WTC11 (cell line): Measurements from ENCODE around the gene CPT1A. TPM values are rescaled to one million over a fixed set of nuclear protein-coding genes. Genes with fewer than 3 reads are reported as not detected.

Source experiments
- ATAC-seq: fragments of 200-7000 bp; cut with Tn5 transposase; 2 replicates; pipeline ENCODE4 v1.10.0; 2021; ENCODE audit warnings: mild to moderate bottlenecking, moderate library complexity
- CTCF ChIA-PET: fragments of 300-600 bp; sonication (Branson Sonifier 250); formaldehyde crosslinking; loops from one replicate; lab custom pipeline; 2021; ENCODE audit warnings: antibody characterized with exemption; lab: Charles Lee
- POLR2A ChIA-PET: fragments of 350-600 bp; sonication (Branson Sonifier 250); formaldehyde crosslinking; loops from one replicate; lab custom pipeline; 2021; ENCODE audit warnings: antibody characterized with exemption; lab: Charles Lee
- DNase-seq: peaks from one replicate; pipeline ENCODE4 v3.0.0; 2021; ENCODE audit warnings: low spot score
- H3K27ac Mint-ChIP-seq: 2 replicates; pipeline ENCODE4 v1.8.0; 2021; ENCODE audit warnings: mixed read lengths
- H3K27me3 Mint-ChIP-seq: 2 replicates; pipeline ENCODE4 v1.8.0; 2021; ENCODE audit warnings: low read depth, mild to moderate bottlenecking, moderate library complexity, mixed read lengths
- H3K36me3 Mint-ChIP-seq: 2 replicates; pipeline ENCODE4 v1.8.0; 2021; ENCODE audit warnings: mixed read lengths
- H3K4me1 Mint-ChIP-seq: 2 replicates; pipeline ENCODE4 v1.8.0; 2022; ENCODE audit warnings: mixed read lengths
- H3K4me3 Mint-ChIP-seq: 2 replicates; pipeline ENCODE4 v1.8.0; 2021; ENCODE audit warnings: mild to moderate bottlenecking, moderate library complexity, mixed read lengths
- H3K9me3 Mint-ChIP-seq: 2 replicates; pipeline ENCODE4 v1.8.0; 2021; ENCODE audit warnings: mixed read lengths
- ATF2 ChIP-seq: sonication (generic); formaldehyde crosslinking; IDR thresholded peaks from 2 replicates; pipeline ENCODE4 v1.8.1; 2022; ENCODE audit warnings: low read depth, missing genetic modification reagents, borderline replicate concordance
- E2F4 ChIP-seq: sonication (generic); formaldehyde crosslinking; IDR thresholded peaks from 2 replicates; pipeline ENCODE4 v1.8.1; 2022; ENCODE audit warnings: low read depth, mild to moderate bottlenecking, moderate library complexity, missing genetic modification reagents, borderline replicate concordance
- HMGA2 ChIP-seq: fragments of 250-450 bp; sonication (Bioruptor Pico); IDR thresholded peaks from 2 replicates; pipeline ENCODE4 v1.4.0; 2021; ENCODE audit warnings: mild to moderate bottlenecking, moderate library complexity
- IRF1 ChIP-seq: sonication (generic); formaldehyde crosslinking; IDR thresholded peaks from 2 replicates; pipeline ENCODE4 v1.8.0; 2023; ENCODE audit warnings: missing genetic modification reagents
- NR2C2 ChIP-seq: sonication (generic); formaldehyde crosslinking; IDR thresholded peaks from 2 replicates; pipeline ENCODE4 v1.8.0; 2022; ENCODE audit warnings: mild to moderate bottlenecking, missing genetic modification reagents
- PREB ChIP-seq: sonication (generic); formaldehyde crosslinking; IDR thresholded peaks from 2 replicates; pipeline ENCODE4 v1.8.1; 2022; ENCODE audit warnings: mild to moderate bottlenecking, missing genetic modification reagents, moderate library complexity, borderline replicate concordance
- RORB ChIP-seq: fragments of 250-450 bp; sonication (Bioruptor Pico); IDR thresholded peaks from 2 replicates; pipeline ENCODE4 v1.9.0; 2021; ENCODE audit warnings: mild to moderate bottlenecking
- SOX15 ChIP-seq: fragments of 250-450 bp; sonication (Bioruptor Pico); IDR thresholded peaks from 2 replicates; pipeline ENCODE4 v1.9.0; 2021; ENCODE audit warnings: mild to moderate bottlenecking
- STAT6 ChIP-seq: sonication (generic); formaldehyde crosslinking; conservative IDR thresholded peaks from 2 replicates; pipeline ENCODE4 v1.8.1; 2023; ENCODE audit warnings: mild to moderate bottlenecking, low read depth, missing genetic modification reagents, moderate library complexity
- TEAD4 ChIP-seq: sonication (generic); formaldehyde crosslinking; IDR thresholded peaks from 2 replicates; pipeline ENCODE4 v1.8.0; 2022; ENCODE audit warnings: mild to moderate bottlenecking, missing genetic modification reagents
- USF1 ChIP-seq: sonication (generic); formaldehyde crosslinking; IDR thresholded peaks from 2 replicates; pipeline ENCODE4 v1.8.0; 2022; ENCODE audit warnings: mild to moderate bottlenecking, missing genetic modification reagents
- ZNF121 ChIP-seq: sonication (generic); formaldehyde crosslinking; IDR thresholded peaks from 2 replicates; pipeline ENCODE4 v1.8.0; 2023; ENCODE audit warnings: missing genetic modification reagents
- ZNF232 ChIP-seq: sonication (generic); formaldehyde crosslinking; IDR thresholded peaks from 2 replicates; pipeline ENCODE4 v1.8.0; 2022; ENCODE audit warnings: mild to moderate bottlenecking, missing genetic modification reagents
- ZNF281 ChIP-seq: sonication (generic); formaldehyde crosslinking; IDR thresholded peaks from 2 replicates; pipeline ENCODE4 v1.8.0; 2023; ENCODE audit warnings: mild to moderate bottlenecking, missing genetic modification reagents
- ZNF512 ChIP-seq: sonication (generic); formaldehyde crosslinking; IDR thresholded peaks from 2 replicates; pipeline ENCODE4 v1.8.1; 2022; ENCODE audit warnings: missing genetic modification reagents, borderline replicate concordance
- ZNF532 ChIP-seq: fragments of 250-450 bp; sonication (Bioruptor Pico); IDR thresholded peaks from 2 replicates; pipeline ENCODE4 v1.9.0; 2021; ENCODE audit warnings: mild to moderate bottlenecking, borderline replicate concordance
- total RNA-seq: library from RNA; stranded (reverse); gene quantifications from 3 replicates; pipeline ENCODE4 v1.2.3, GENCODE V29; 2021

CPT1A gene
- total RNA-seq, 1 experiment from 2014 or later = 28.1 TPM

- Mint-ChIP-seq H3K27me3 (peaks cover 46% of the 10 kb centered on the region), H3K36me3 (no peaks in the 10 kb centered on the region), H3K4me3 (peak overlapping the region; percentile 75), H3K27ac (peak overlapping the region; percentile 89), H3K4me1 (peaks cover 41% of the 10 kb centered on the region), H3K9me3 (no peaks in the 10 kb centered on the region)
- POLR2A ChIA-PET = interaction anchor here (0.6 kb wide), 1 partner anchor 701 kb away, joined by 3 read pairs; no protein-coding TSS in a partner anchor
- ATAC-seq (peak; percentile 40), DNase-seq (peak; percentile 98)
- CTCF ChIA-PET = interaction anchor here (0.9 to 1.6 kb wide), 5 partner anchors 13 to 207 kb away, joined by 3 to 4 read pairs (median 3); no protein-coding TSS in a partner anchor
- TF ChIP-seq E2F4 (CRISPR knock-in tag) (no peak), NR2C2 (CRISPR knock-in tag) (no peak), PREB (CRISPR knock-in tag) (no peak), IRF1 (CRISPR knock-in tag) (no peak), ZNF121 (CRISPR knock-in tag) (no peak), ZNF512 (no peak), TEAD4 (CRISPR knock-in tag) (no peak), ZNF281 (CRISPR knock-in tag) (0 out of 2 replicates have a peak, but pooled peaks have one; percentile 19), SOX15 (CRISPR knock-in tag) (no peak), STAT6 (CRISPR knock-in tag) (no peak), ATF2 (CRISPR knock-in tag) (no peak), ZNF232 (CRISPR knock-in tag) (peak; percentile 25; the same call in 1 of the 2 replicates), HMGA2 (CRISPR knock-in tag) (no peak), RORB (CRISPR knock-in tag) (no peak), USF1 (CRISPR knock-in tag) (peak; percentile 98), ZNF532 (CRISPR knock-in tag) (no peak)
These were observed 2.5 kb downstream of the CPT1A start for GRCh38 chr11:68839054-68839865.
